GM20000 (cell line): ENCODE results near the gene PBRM1.

Source experiments
- DNase-seq: peaks from one replicate; pipeline ENCODE4 v3.0.0; 2012; ENCODE audit warnings: low spot score
- TF ChIP-seq, protein P1 (sequence below): IDR thresholded peaks from 2 replicates; pipeline ENCODE4 v1.5.1; 2012; ENCODE audit warnings: mild to moderate bottlenecking, control low read depth; ENCODE audit errors: extremely low read depth, missing control alignments

PBRM1 gene

DNA sequence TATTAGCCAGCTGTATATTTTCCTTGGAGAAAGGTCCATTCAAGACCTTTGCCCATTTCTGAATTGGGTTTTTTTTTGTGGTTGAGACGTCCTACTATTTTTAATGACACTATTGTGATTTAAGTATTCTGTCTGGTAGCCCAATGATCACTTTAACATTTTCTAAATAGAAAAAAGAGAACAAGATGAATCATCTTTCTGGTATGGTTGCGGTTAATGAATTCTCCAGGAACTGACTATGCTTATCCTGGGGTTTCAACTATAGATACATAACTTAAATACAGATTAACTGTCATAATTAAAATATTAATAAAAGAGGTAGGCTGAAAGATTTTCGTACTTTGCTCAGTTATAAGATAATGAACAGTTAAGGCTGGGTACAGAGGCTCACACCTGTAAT is 51.9 kb downstream of the PBRM1 start:
- DNase-seq, result no peak
- TF ChIP-seq, protein P1, sequence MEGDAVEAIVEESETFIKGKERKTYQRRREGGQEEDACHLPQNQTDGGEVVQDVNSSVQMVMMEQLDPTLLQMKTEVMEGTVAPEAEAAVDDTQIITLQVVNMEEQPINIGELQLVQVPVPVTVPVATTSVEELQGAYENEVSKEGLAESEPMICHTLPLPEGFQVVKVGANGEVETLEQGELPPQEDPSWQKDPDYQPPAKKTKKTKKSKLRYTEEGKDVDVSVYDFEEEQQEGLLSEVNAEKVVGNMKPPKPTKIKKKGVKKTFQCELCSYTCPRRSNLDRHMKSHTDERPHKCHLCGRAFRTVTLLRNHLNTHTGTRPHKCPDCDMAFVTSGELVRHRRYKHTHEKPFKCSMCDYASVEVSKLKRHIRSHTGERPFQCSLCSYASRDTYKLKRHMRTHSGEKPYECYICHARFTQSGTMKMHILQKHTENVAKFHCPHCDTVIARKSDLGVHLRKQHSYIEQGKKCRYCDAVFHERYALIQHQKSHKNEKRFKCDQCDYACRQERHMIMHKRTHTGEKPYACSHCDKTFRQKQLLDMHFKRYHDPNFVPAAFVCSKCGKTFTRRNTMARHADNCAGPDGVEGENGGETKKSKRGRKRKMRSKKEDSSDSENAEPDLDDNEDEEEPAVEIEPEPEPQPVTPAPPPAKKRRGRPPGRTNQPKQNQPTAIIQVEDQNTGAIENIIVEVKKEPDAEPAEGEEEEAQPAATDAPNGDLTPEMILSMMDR, result no peak

DNA sequence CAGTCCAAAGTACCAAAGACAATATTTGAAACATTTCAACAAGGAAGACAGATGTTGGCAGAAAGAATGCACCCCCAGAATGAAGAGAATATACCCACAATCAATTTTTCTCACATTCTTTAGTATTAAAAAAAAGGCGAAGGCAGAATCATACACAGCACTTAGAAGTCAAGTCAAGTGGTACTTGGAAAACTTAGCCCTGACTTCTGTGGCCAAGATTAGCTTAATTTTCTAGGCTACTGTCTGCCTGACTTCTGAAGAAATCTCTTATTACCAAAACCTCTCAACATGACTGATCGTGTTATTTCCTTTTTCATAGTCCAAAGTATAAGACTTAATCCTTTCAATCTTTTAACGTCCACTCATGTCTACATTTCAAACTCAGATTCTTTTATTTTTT is 60.7 kb downstream of the PBRM1 start:
- TF ChIP-seq, protein P1, result no peak
- no peak for DNase-seq

- DNase-seq, result no peak
- TF ChIP-seq, protein P1, result no peak
Measured at GRCh38 chr3:52623234-52623792, 62.4 kb downstream of the PBRM1 start.

GRCh38 chr3:52620580-52620979 is 65.1 kb downstream of the PBRM1 start:
- TF ChIP-seq, protein P1, result no peak

DNA sequence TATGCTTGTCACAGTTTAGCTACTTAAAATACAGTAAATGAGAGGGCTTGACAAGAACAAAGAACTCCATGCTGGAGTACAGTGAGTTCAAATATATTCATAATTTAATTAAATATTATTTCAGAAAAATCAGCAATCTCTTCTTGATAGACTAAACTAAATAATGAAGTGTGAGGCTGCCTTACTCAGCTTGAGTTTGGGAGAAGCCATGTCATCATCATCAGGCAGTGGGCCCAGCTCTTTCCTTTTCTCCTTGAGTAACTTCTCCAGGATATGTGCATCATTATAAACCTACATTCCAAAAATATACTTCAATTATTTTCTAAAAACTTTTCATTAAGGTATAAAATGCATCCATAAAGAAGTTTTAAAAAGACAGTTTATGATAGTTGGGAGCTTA is 70.5 kb downstream of the PBRM1 start:
- no peak for DNase-seq
- TF ChIP-seq, protein P1, result no peak

More at GRCh38 chr3:52620580-52620979, 65.1 kb downstream of the PBRM1 start:
- no peak for DNase-seq

DNA sequence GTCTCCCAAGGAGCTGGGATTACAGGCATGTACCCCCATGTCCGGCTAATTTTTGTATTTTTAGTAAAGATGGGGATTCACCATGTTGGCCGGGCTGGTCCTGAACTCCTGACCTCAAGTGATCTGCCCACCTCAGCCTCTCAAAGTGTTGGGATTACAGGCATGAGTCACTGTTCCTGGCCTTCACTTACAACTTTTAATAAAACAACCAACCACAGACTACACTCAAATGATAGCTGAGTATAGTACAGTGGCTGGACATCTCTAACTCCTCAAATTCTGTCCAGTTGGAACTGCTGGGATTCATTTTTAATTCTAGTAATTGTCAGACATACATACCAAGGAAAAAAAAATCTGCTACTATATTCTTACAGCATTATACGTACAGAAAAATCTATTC is 71.0 kb downstream of the PBRM1 start:
- TF ChIP-seq, protein P1, result no peak
- DNase-seq, result no peak

DNA sequence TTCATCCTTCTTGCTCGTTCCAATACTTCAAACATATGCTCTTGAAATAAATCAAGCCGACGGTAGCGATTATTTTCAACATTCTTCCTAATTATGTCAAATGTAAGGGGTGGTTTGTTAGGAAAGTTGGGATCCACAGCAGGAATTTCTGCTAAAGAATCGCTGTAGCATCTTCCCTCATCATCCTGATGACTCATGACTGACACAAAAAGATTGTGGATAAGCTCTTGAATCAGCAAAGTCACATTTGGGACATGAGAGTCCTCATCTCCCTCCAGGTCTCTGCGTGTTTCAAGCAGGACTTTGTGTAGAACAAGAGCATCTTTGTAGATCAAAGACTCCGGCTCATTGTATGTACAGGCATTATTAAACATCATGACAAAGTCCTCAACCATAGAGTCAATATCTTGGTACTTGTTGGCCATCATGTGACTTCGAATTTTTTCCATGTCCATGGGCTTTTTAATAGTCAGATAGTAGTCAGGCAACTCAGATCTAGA is 76.3 kb downstream of the PBRM1 start:
- no peak for DNase-seq
- TF ChIP-seq, protein P1, result no peak
